Adrenal gland (tissue), 5 donors: ENCODE data around the gene SNAI3.

ENCODE experiments used
- POLR2A ChIP-seq, 2 donors: fragments of 450-650 bp; IDR thresholded peaks; one replicate each; pipeline ENCODE4 v1.6.1; 2017; ENCODE audit warnings: antibody characterized with exemption in 2 of 2, mild to moderate bottlenecking in 2 of 2, moderate library complexity in 1 of 2
- TF ChIP-seq, protein P1 (sequence below), 6 experiments: fragments of 450-650 bp in 4 of 6; fragments of 200-600 bp in 2 of 6; sonication (generic) in 1 of 6; IDR thresholded peaks; 1 replicate in 5 of 6; 2 replicates in 1 of 6; pipeline versions ENCODE4 v1.5.1 to v1.8.0; 2016 to 2021; ENCODE audit warnings: antibody characterized with exemption in 6 of 6, mild to moderate bottlenecking in 2 of 6, moderate library complexity in 1 of 6
- donor health status: DM: no; HTN: no; CAD: no.

DNA sequence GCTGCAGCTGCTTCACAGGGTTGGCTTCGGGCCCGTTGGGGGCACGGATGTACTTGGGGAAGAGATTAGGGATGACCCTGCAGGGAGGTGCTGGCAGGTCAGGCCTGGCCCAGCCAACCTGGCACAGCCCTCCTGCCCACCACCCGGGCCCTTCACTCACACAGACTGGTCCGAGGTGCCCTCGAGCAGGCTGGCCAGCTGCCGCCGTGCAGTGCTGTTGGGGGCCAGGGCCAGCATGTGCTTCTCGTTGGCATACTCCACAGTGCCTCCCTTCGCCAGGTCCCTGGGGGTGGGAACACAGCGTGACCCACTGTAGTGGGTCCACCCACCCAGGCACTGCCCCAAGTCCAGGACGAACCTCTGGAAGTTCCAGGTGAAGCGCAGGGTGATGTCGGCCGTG, 29.9 kb upstream of the SNAI3 start:
- TF ChIP-seq, protein P1, sequence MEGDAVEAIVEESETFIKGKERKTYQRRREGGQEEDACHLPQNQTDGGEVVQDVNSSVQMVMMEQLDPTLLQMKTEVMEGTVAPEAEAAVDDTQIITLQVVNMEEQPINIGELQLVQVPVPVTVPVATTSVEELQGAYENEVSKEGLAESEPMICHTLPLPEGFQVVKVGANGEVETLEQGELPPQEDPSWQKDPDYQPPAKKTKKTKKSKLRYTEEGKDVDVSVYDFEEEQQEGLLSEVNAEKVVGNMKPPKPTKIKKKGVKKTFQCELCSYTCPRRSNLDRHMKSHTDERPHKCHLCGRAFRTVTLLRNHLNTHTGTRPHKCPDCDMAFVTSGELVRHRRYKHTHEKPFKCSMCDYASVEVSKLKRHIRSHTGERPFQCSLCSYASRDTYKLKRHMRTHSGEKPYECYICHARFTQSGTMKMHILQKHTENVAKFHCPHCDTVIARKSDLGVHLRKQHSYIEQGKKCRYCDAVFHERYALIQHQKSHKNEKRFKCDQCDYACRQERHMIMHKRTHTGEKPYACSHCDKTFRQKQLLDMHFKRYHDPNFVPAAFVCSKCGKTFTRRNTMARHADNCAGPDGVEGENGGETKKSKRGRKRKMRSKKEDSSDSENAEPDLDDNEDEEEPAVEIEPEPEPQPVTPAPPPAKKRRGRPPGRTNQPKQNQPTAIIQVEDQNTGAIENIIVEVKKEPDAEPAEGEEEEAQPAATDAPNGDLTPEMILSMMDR (IDR thresholded peaks at IDR 0.05): no peak
- TF ChIP-seq POLR2A (IDR thresholded peaks at IDR 0.05): no peak
